Retinal pigment epithelial cell (primary cell): ENCODE measurements around the gene TNIK.

Source experiments
- DNase-seq: peaks from one replicate; pipeline ENCODE4 v3.0.0-alpha.2; 2010; ENCODE audit warnings: low read depth
- H3K4me3 ChIP-seq: 2 replicates; pipeline ENCODE4 v1.5.1; 2011; ENCODE audit warnings: mild to moderate bottlenecking, low read length, control low read depth, moderate library complexity
- TF ChIP-seq, protein P1 (sequence below): conservative IDR thresholded peaks from 2 replicates; pipeline ENCODE4 v1.5.1; 2011; ENCODE audit warnings: low read depth, low read length, control low read depth, inconsistent platforms

Gene TNIK

DNA sequence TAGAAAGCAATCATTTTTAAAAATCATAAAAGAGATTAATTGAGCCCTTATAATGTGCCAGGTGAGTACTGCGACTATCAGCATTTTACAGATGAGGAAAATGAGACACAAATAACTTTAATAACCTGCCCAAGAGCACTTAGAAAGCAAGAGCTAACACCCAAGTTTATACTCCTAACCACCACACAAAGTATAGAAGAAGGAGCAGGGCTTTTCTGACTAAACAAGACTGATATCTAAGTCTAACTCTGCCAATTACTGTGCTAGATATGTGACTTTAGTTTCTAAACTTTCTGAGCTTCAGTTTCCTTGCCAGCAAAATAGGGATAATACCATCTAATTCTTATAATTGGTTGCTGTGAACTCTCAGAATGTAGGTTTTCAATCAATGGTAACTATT is 47.7 kb downstream of the TNIK start:
- H3K4me3 ChIP-seq, result no peak overlapping the region
- DNase-seq, result peak; percentile 43
- TF ChIP-seq, protein P1, sequence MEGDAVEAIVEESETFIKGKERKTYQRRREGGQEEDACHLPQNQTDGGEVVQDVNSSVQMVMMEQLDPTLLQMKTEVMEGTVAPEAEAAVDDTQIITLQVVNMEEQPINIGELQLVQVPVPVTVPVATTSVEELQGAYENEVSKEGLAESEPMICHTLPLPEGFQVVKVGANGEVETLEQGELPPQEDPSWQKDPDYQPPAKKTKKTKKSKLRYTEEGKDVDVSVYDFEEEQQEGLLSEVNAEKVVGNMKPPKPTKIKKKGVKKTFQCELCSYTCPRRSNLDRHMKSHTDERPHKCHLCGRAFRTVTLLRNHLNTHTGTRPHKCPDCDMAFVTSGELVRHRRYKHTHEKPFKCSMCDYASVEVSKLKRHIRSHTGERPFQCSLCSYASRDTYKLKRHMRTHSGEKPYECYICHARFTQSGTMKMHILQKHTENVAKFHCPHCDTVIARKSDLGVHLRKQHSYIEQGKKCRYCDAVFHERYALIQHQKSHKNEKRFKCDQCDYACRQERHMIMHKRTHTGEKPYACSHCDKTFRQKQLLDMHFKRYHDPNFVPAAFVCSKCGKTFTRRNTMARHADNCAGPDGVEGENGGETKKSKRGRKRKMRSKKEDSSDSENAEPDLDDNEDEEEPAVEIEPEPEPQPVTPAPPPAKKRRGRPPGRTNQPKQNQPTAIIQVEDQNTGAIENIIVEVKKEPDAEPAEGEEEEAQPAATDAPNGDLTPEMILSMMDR, result no peak

DNA sequence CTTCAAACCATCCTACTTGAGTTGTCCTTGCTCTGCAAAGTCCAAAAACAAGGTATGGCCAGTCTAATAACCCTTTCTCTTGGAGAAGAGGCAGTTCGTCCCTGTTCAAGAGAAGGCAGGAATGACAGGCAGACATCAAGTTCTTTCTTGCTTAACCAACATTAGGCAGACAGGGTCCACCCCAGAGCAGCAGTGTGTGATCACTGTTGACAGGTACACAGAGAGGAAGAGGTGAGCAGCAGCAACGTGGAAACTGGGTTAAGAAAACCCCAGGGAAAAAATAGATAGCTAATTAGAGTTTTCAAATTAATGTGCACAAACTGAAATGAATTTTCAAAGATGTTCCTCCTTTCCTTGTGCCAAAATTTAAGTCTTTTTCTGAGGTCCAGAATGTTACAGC is 48.2 kb downstream of the TNIK start:
- no peak overlapping the region for H3K4me3 ChIP-seq
- TF ChIP-seq, protein P1, result no peak
- DNase-seq, result no peak

DNA sequence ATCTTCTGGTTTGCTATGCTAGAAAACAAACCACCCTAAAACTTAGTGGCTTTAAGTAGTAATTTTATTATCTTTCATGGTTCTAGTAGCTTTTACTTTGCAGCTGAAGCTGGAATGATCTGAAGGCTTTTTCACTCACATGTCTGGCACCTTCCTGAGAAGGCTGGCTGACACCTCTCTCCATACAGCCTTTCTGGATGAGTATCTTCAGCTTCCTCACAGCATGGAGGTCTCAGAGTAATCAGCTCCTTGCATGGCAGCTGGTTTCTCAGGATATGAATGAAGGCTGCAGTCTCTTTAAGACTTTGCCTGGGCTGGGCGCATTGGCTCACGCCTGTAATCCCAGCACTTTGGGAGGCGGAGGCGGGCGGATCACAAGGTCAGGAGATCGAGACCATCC is 50.0 kb downstream of the TNIK start:
- TF ChIP-seq, protein P1, result no peak
- DNase-seq, result no peak
- no peak overlapping the region for H3K4me3 ChIP-seq

DNA sequence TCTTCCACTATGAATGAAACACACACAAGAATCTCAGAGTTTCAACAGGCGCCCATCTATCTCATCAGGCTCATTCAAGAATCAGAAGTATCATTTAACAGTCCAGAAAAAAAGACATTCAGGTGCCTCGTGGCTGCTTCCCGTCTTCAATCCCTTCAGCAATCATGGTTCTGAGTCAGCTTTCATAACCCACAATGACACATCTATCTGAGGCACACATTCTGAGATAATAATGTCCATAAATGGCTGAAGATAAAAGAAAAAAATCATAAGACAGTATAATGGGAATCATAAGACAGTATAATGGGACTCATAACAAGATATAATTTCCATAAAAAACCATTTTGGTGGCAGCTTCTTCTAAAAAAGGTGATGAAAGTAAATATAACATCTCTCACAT is 52.4 kb downstream of the TNIK start:
- no peak overlapping the region for H3K4me3 ChIP-seq
- TF ChIP-seq, protein P1, result no peak
- no peak for DNase-seq

DNA sequence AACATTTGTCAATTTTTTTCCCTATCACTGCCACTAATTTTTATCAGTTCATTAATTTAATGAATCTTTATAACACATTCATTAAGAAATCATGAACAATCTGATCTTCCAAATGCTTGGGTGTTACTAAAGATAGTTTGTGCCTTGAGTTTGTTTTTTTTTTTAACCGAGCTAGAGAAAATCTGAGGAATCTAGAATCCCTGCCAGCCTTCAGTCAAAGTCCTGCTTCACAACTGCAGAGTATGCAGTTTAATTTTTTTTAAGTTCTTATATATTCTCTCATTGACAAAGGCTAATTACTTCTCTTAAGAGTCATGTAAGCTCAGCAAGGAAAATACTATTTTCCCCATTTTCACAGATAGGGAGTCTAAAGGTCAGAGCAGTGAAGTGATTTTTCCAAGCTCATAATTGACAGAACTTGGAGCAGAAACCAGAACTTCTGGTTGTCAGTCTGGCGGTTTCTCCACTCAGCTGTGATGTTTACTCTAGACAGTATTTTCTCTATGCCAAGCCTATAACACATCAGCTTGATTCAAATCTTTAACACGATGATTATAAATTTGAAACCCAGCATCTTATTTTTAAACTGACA is 55.7 kb downstream of the TNIK start:
- no peak overlapping the region for H3K4me3 ChIP-seq
- DNase-seq, result peak; percentile 59
- TF ChIP-seq, protein P1, result no peak

DNA sequence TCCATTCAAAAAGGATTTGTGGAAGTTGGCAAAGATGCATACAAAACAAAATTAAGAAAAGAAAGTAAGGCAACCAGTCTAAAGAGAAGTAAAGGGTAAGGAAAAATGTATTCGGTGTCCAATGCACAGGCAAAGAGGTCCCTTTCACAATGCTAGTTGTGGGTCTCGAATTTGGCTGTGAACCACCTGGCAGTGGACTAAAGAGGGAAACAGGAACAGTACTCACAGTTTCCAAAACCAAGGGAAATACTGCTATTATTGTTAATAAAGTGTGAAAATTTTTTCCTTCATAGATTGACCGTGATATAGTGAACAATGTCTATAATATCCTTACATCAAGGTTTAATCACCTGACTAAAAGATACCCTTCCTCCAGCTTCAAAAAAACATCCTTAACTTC is 57.9 kb downstream of the TNIK start:
- no peak overlapping the region for H3K4me3 ChIP-seq
- TF ChIP-seq, protein P1, result no peak
- DNase-seq, result no peak

DNA sequence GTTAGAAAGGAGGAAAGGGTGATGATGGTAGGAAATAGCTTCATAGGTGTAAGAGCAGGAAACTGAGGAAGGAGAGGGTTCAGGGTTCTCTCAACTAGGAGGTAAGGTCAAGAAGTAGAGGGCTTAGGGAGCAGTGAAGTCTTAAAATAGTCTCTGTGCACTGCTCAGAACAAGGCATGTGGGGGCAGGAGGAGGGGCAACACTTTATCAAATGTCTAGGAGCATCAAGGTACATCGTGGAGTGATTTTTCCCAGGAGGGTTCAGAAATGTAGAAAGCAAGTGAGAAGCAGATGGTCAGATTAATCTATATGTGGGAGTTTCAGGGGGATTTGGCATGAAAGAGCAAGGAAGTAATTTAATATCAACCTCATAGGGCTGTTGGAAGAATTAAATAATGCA is 58.8 kb downstream of the TNIK start:
- no peak for DNase-seq
- H3K4me3 ChIP-seq, result no peak overlapping the region
- TF ChIP-seq, protein P1, result no peak
